EL (cell line): Measurements from ENCODE around the gene PEX11G.

Source experiments
- DNase-seq: peaks from one replicate; pipeline ENCODE4 v3.0.0-alpha.2; 2016

The PEX11G gene

DNA sequence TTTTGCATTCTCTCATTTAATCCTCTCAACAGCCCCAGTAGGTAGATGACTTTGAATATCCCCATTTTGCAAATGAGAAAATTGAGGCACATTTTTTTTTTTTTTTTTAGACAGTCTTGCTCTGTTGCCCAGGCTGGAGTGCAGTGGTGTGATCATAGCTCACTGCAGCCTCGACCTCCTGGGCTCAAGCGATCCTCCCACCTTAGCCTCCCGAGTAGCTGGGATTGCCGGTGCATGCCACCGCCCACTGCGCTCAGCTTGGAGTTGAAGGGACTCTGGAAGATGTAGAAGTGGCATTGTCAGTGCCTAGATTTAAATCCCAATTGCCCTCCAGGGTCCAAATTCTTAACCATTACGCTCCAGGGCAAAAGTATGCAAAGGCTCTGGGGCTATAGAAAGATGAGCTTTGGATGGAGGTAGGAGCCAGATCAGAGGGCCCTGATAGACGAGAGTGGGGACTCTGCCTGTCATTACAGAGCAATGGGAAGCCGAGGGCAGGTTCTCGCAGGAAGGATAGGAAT lies 32.8 kb upstream of the PEX11G start:
- DNase-seq: no peak

DNA sequence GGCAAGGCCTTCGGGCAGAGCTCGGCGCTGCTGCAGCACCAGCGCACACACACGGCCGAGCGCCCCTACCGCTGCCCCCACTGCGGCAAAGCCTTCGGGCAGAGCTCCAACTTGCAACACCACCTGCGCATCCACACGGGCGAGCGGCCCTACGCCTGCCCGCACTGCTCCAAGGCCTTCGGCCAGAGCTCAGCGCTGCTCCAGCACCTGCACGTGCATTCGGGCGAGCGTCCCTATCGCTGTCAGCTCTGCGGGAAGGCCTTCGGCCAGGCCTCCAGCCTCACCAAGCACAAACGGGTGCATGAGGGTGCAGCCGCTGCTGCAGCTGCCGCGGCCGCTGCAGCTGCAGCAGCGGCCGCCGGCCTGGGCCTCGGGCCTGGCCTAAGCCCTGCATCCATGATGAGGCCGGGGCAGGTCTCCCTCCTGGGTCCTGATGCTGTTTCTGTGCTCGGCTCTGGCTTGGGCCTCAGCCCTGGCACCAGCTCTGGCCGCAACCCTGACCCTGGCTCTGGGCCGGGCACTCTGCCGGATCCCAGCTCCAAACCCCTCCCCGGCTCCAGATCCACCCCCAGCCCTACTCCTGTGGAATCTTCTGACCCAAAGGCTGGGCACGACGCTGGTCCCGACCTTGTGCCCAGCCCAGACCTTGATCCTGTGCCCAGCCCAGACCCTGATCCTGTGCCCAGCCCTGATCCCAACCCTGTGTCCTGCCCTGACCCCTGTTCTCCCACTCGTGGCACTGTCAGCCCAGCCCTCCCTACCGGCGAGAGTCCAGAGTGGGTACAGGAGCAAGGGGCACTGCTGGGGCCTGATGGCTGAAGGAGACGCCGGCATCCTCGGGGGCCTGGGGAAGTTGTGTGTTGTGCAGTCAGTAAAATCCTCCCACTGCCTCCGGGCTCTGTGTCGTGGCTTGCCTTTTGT lies 31.6 kb upstream of the PEX11G start:
- no peak for DNase-seq

DNA sequence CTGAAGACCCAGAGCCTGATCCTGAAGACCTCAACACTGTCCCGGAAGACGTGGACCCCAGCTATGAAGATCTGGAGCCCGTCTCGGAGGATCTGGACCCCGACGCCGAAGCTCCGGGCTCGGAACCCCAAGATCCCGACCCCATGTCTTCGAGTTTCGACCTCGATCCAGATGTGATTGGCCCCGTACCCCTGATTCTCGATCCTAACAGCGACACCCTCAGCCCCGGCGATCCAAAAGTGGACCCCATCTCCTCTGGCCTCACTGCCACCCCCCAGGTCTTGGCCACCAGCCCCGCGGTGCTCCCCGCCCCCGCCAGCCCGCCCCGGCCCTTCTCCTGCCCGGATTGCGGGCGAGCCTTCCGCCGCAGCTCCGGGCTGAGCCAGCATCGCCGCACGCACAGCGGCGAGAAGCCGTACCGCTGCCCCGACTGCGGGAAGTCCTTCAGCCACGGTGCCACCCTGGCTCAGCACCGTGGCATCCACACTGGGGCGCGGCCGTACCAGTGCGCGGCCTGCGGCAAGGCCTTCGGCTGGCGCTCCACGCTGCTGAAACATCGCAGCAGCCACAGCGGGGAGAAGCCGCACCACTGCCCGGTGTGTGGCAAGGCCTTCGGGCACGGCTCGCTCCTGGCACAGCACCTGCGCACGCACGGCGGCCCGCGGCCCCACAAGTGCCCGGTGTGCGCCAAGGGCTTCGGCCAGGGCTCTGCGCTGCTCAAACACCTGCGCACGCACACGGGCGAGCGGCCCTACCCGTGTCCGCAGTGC lies 30.7 kb upstream of the PEX11G start:
- DNase-seq: no peak

DNA sequence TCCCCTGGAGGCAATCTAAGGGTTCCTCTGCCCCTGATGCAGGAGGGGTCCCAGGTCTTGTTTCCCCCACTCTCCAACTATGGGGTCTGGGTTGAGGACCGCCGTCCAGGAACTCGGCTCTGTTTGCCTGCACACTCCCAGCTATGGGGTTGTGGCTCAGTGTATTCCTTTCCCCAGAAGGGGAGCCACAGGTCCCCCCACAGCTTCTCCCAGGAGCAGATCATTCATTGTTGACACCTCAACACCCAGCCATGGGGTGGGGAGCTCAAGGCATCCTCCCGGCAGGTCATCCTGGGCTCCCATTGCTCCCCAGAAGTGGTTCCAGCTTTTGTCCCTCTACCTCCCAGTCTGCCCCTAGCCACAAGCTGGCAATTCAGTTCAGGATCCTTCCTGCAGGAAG lies 28.0 kb upstream of the PEX11G start:
- no peak for DNase-seq

DNA sequence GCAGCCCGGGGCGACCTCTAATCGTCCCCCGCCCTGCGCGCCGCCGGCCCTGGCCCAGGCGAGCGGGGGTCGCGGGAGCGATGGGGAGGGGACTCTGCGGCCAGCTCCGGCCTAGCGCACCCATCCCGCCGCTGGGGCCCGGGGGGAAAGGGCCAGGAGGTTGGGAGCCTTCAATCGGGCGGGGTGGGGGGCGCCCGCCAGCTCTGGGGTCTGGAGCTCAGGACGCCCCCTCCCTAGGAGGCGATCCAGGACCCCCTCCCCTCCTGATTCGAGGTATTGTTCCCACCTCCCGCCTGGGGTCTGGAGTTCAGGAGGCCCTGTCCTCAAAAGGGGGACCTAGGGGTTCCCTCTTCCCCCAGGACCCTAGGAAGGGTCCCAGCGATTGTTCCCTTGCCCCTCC lies 27.5 kb upstream of the PEX11G start:
- no peak for DNase-seq

DNA sequence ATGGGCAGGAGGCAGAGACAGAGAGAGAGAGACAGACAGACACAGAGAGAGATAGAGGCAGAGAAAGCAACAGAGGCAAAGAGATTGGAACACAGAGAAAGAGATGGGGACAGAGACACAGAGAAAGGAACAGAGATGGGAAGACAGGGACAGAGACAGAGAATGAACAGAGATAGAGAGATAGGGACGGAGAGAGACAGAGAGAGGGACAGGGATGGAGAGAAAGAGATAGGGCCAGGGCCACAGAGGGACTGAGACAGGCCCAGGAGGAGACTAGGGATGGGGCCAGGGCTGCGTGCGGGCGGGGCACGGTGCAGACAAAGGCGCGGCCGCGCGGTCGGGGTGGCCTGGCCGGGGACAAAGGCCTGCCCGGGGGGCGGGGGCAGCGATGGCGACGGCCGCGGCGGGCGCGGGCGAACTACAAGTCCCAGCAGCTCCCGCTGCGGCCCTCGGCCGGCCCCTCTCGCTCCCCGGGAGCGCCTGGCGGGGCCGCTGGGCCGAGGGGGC lies 26.9 kb upstream of the PEX11G start, which contains the start of gene ZNF358:
ZNF358 (plus strand) TSS at position 459 of the 507 bp plus-strand sequence. CDS start 3,140 bp downstream, outside the sequence.
- DNase-seq: peak; percentile 67

DNA sequence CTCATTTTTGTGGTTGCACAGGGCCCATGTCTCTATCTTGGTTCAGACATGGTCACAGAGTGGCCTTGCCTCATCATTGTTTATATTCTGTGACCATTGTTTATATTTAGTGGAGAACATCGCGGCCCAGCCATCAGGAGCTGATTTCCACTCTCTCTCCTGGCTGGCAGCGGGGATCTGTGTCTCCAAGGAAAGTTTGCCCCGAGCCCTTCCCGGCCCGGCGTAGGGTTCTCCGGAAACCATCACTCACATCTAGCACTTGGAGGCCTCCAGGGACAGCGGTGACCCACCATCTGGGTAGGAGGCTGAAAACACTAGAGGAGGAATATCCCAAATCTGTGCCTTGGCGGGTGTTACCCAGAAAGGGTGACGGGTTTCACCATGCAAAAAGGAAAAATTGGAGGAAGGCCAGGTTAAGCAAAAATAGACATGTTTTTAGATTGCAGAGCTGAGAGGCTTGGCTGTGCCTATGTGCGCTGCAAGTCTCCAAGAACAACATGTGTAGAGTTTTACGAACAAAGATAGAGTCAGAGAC lies 26.3 kb upstream of the PEX11G start:
- DNase-seq: no peak

DNA sequence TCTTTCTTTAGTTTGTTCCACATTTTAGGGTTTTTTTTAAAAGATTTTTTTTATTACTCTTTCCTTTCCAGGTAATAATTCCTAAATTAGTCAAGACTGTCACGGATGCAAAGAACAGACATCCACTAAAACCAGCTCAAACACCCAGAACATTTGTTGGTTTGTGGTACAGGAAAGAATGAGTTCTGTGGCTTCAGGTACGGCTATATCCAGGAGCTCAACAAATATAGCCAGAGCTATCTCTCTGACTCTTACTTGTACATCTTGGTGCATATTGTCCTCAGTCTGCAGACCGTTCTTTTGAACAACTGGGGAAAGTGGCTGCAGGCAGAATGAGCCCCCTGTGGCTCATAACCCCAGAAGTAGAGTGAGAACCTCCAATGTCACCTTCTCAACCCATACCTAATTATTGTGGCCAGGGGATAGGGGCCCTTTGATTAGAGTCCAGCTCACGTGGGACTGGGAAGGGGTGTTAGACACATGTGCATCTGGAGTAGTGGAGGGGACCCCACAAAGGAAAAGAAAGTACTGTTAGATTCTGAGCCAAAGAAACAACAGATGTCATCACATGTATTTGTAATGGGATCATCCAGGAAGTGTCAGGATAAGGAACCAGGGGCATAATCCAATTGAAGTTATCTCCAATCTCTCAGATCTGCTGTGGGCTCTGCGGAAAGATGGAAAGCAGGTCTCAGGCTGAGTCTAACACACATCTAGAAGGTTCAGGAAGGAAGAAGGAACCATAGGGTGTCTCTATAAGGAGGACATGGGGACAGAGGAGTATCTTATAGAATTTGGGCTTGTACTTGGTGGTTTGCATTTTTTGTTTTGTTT lies 25.2 kb upstream of the PEX11G start:
- DNase-seq: no peak

DNA sequence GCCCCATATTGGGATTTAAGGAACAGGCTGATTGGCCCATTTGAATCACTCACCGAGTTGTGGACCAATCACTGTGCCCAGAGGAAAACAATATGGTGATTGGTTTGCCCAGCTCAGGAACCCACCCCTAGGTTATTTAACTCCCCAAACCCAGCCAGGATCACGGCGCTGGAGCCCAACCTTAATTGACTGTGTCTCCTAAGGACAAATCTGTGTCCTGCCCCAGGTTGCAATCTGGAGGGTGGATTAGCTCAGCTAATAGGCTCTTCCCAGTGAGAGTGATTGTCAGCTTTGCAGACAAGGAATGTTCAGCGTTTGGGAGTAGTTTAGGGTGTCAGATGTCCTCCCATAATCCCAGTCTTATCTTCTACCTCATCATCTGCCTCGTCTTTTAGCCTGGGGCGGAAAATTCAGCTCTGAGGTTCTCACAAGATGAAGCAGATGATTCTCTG lies 23.6 kb upstream of the PEX11G start:
- peak; percentile 60 for DNase-seq

DNA sequence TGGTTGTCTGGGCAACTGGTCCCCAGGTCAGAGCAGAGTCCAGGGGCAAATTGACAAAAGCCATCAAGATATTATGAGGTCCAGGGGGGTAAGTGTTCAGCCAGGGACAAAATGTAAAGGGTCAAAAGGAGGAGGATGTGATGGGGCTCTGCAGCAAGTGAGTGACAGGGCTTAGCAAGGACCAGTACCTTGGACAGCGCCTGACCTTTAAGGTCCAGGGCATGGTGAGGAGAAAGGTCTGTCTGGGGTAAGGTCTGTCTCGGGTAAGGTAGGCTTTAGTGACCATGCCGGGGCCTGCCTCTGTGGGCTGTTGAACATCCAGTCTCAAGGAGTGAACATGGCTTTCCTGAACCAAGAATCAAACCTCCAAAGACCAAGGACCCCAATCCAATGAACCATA lies 20.8 kb upstream of the PEX11G start:
- no peak for DNase-seq

DNA sequence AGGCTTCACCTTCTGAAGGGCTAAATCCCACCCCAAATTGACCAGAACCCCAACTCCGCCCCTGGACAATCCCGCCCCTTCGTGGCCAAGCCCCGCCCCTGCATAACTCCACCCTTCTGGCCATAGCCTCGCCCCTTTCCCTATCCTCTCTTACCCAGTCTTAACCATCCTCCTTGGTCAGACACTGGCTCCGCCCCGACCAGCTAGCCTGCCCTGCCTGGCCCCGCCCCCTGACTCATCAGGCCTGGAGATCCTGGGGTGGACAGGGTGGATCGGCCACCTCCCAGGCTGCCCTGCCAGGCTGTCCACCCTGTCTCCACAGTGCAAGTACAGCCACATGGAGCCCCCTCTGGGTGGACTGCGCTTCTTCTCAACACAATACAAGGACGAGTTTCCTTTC lies 19.0 kb upstream of the PEX11G start:
- DNase-seq: peak; percentile 92

DNA sequence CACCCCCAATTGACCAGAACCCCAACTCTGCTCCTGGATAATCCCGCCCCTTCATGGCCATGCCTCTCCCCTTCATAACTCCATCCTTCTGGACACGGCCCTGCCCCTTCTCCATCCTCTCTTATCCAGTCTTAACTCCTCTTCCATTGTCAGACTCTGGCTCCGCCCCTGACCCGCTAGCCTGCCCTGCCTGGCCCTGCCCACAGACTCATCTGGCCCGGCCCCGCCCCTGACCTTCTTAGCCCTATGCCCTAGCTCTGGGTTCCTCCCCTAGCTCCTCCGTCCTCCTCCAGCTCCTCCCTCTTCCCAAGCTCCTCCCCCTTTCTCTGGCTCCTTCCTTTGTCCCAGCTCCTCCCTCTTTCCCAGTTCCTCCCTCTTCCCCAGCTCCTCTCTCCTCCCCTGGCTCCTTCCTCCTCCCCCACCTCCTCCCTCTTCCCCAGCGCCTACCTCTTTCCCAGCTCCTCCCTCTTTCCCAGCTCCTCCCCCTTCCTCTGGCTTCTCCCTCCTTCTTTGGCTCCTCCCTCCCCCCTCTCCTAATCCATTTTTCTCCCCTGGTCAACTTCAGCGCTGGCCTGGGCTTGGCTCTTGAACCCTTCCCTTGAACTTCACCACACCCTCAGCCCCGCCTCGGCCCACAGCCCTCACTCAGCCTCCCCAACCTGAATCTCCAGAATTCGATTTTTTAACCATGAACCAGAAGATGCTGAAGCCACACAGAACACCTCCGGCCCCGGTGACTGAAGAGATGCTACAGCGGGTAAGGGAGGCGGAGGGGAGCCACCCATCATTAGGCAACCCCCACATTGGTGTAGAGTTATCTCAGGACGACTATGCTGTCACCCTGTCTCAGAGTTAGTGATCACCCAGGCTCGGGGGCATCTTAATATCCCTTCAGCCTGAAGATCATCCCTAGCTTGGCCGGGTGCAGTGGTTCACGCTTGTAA lies 17.8 kb upstream of the PEX11G start:
- peak; percentile 86 for DNase-seq

DNA sequence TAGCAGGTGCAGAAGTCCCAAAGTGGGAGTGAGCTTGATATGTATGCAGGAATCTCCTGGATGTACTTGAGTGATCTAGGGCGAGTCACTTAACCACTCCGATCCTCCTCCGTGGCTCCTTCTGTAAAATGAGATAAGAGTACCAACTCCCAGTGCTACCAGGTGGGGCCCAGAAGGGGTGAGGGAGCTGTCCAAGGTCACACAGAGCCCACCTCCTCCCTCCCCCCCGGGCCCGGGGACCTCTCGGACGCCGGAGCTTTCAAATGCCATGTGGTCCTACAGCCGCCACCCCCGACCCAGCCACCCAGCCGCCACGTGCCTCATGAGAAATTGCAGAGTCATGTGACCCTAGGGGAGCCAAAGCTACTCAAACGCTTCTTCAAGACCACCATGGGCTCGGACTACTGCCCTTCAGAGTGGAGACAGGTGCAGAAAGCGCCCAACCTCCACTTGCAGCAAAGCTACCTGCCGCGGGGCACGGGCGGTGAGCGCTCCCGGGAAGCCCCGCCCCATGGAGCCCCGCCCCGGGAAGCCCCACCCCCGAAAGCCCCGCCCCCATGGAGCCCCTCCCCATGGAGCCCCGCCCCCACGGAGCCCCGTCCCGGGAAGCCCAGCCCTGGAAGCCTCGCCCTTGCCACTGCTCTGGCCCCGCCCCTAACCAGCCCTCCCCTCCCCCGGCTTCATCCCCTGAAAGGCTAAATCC lies 17.0 kb upstream of the PEX11G start:
- DNase-seq: no peak

DNA sequence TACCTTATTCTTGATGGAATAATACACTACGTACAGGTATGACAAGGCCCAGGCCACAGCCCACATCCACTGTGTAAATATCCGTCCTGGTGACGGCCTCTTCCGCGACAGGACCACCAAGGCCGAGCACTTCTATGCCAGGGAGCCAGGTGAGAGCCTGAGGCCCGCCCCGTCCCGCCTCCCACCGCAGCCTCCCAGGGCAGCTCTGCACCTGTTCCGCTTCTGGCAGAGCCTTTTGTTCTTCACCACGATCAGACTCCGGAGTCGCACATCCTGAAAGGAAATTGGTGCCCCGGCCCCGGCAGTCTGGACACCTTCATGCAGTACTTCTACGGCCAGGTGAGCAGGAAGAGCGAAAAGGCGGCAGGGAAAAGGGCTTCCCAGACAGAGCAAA lies 16.4 kb upstream of the PEX11G start:
- no peak for DNase-seq

DNA sequence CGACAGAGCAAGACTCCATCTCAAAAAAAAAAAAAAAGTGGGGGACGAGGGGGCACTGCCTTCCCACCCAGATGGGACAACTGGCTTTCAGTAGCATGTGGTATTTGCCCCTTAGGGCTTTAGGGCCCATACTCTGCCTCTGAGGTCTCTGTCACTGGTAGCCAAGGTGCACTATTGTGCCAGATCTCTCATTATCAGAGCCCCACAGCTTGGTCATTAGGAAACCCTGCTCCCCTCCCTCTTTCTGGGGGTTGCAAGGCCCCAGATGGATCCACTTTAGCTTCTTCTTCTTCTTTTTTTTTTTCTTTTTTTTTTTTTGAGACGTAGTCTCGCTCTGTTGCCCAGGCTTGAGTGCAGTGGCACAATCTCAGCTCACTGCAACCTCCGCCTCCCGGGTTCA lies 15.8 kb upstream of the PEX11G start:
- DNase-seq: no peak

DNA sequence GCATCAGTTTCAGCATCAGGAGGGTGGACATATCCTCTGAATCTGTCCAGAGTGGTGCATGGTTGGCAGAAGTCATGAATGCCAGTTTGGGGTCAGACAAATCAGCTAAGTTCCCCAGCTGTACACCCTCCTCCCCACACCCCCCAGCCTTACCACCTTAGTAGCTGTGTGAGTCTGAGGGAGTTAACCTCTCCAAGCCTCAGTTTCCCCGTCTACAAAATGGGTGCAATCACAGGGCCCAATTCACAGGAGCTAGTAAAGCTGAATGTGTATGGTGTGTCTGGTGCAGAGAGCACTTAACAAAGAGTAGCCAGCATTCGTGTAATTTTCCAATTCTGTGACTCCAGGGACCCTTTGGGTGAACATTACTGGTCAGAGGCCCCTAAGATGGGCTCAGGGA lies 13.7 kb upstream of the PEX11G start:
- DNase-seq: no peak

DNA sequence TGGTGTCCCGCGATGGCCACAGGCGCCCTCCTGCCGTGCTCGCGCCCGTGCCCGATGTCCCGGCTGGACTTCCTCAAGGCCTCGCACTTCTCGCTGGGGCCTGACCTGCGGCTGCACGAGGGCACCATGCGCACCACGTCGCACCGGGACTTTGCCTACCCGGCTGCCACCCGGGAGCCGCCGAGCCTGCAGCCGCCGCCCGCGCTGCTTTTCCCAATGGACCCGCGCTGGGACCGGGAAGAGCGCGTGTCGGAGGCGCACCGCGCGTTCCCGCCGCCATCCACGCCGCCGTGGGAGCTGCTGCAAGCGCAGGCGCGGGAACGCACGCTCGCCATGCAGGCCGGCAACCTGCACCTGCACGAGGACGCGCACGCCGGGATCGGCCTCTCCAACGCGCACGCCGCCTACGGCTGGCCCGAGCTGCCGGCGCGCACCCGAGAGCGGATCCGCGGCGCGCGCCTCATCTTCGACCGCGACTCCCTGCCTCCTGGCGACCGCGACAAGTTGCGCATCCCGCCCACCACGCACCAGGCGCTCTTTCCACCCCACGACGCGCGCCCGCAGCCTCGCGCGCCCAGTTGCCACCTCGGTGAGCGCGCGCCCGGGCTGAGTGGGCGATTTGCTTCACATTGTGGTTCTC lies 12.1 kb upstream of the PEX11G start:
- peak; percentile 62 for DNase-seq

DNA sequence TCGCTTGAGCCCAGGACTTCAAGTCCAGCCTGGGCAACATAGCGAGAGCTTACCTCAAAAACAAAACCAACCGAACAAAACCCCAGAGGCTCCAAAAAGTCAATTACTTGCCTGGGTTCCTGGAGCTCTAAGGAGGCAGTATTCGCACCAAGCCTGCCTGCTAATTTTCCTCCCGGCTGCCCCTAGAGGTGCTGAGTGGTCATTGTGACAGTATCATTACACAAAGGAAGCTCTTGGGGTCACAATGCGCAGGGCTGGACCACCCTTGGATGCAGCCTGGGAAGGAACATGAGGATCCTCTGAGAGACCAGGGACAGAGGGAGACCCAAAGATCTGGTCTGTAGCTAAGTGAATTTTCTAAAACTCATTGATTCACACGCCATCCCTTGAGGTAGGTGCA lies 8.5 kb upstream of the PEX11G start:
- DNase-seq: no peak

DNA sequence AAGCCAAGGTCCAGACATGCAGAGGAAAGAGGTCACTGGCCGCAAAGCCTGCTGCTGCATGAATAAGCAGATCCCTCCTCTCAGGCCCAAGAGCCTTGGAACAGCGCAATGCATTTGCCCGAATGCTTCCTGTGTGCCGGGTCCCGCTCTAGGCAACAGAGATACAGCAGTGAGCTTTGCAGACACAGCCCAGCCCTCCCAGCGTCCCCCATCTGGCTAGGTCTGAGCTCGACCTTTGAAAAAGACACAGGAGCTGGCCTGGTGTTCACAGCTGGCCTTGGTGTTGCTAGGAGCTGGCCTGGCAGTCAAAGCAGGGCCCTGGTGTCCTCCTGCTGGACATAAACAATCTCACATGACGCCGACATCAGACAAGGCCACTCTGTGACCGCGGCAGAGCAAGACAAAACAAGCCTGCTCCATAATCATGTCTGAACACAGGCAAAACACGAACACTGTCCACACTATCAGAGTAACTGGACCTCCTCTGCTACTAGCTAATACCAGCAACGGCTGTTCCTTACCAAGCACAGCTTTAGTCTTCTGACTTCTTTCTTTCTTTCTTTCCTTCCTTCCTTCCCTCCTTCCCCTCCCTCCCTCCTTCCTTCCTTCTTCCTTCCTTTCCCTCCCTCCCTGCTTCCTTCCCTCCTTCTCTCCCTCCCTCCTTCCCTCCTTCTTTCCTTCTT lies 5.7 kb upstream of the PEX11G start:
- DNase-seq: no peak
